ENCODE measurements around the gene KCNQ1.

KCNQ1 gene

DNA sequence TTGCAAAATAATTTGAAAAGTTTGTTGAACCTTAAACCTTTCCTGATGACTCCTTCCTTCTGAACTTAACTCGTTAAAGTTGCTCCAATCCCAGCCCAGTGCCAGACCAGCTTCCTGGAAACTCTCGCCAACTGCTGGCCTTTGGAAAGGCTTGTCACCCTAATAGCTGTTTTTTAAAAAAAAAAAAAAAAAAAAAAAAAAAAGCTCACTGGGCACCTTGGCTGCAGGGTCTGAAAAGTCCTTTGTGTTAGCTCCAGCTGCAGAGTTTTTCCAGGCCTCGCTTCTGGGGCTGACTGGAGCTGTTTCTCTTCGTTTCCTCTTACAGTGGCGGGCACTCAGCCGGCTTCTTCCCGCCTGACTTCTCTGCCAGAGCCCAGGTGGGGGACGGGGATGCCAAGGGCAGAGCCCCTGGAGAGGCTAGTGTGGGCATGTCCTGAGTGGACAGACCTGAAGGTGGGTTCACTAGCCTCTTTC is 229.9 kb downstream of the KCNQ1 start:
- DNase-seq (no peak), ATAC-seq (ENCODE audit: insufficient read depth, low read depth) (no peak)
- no peaks in the 10 kb centered on the region for H3K36me3 ChIP-seq (ENCODE audit: insufficient read depth, low read length)
- no peaks in the 10 kb centered on the region for H3K79me2 ChIP-seq (ENCODE audit: insufficient read depth, low read length)
- H3K4me2 ChIP-seq (ENCODE audit: insufficient read depth, low read length) = no peak overlapping the region
- no peak overlapping the region for H3K9ac ChIP-seq (ENCODE audit: low read depth, low read length)
- TF ChIP-seq, protein P1, sequence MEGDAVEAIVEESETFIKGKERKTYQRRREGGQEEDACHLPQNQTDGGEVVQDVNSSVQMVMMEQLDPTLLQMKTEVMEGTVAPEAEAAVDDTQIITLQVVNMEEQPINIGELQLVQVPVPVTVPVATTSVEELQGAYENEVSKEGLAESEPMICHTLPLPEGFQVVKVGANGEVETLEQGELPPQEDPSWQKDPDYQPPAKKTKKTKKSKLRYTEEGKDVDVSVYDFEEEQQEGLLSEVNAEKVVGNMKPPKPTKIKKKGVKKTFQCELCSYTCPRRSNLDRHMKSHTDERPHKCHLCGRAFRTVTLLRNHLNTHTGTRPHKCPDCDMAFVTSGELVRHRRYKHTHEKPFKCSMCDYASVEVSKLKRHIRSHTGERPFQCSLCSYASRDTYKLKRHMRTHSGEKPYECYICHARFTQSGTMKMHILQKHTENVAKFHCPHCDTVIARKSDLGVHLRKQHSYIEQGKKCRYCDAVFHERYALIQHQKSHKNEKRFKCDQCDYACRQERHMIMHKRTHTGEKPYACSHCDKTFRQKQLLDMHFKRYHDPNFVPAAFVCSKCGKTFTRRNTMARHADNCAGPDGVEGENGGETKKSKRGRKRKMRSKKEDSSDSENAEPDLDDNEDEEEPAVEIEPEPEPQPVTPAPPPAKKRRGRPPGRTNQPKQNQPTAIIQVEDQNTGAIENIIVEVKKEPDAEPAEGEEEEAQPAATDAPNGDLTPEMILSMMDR (IDR thresholded peaks at IDR 0.05; ENCODE audit: borderline replicate concordance, extremely low read depth, low read length, poor library complexity, severe bottlenecking) = no peak
- no peak for TF ChIP-seq EZH2 (IDR thresholded peaks at IDR 0.05; ENCODE audit: borderline replicate concordance, low read depth, low read length, severe bottlenecking)
- H4K20me1 ChIP-seq (ENCODE audit: insufficient read depth, low read length) = peaks cover 3% of the 10 kb centered on the region; the same call in 1 of the 2 replicates
- no peak overlapping the region for H3K27ac ChIP-seq (ENCODE audit: low read length)
- no peaks in the 10 kb centered on the region for H3K27me3 ChIP-seq (ENCODE audit: insufficient read depth, low read length, poor library complexity)
- no peaks in the 10 kb centered on the region for H3K9me3 ChIP-seq (ENCODE audit: insufficient read depth, low read length, severe bottlenecking)
- H3K4me3 ChIP-seq (ENCODE audit: low read depth in 1 of 2, low read length in 2 of 2) = no peak overlapping the region
- H3K4me1 ChIP-seq (ENCODE audit: insufficient read depth, low read length) = no peaks in the 10 kb centered on the region
- no peak overlapping the region for H2AFZ ChIP-seq (ENCODE audit: low read depth, low read length)

- H3K4me3 ChIP-seq (ENCODE audit: low read depth in 1 of 2, low read length in 2 of 2) = no peak overlapping the region
- no peak overlapping the region for H2AFZ ChIP-seq (ENCODE audit: low read depth, low read length)
- H3K9me3 ChIP-seq (ENCODE audit: insufficient read depth, low read length, severe bottlenecking) = no peaks in the 10 kb centered on the region
- H3K79me2 ChIP-seq (ENCODE audit: insufficient read depth, low read length) = no peaks in the 10 kb centered on the region
- no peak overlapping the region for H3K27ac ChIP-seq (ENCODE audit: low read length)
- DNase-seq (no peak), ATAC-seq (ENCODE audit: insufficient read depth, low read depth) (no peak)
- no peaks in the 10 kb centered on the region for H3K36me3 ChIP-seq (ENCODE audit: insufficient read depth, low read length)
- H3K4me2 ChIP-seq (ENCODE audit: insufficient read depth, low read length) = no peak overlapping the region
- H4K20me1 ChIP-seq (ENCODE audit: insufficient read depth, low read length) = peaks cover 3% of the 10 kb centered on the region; the same call in 1 of the 2 replicates
- H3K4me1 ChIP-seq (ENCODE audit: insufficient read depth, low read length) = no peaks in the 10 kb centered on the region
- no peak overlapping the region for H3K9ac ChIP-seq (ENCODE audit: low read depth, low read length)
- TF ChIP-seq, protein P1 (IDR thresholded peaks at IDR 0.05; ENCODE audit: borderline replicate concordance, extremely low read depth, low read length, poor library complexity, severe bottlenecking) = no peak
- no peak for TF ChIP-seq EZH2 (IDR thresholded peaks at IDR 0.05; ENCODE audit: borderline replicate concordance, low read depth, low read length, severe bottlenecking)
- no peaks in the 10 kb centered on the region for H3K27me3 ChIP-seq (ENCODE audit: insufficient read depth, low read length, poor library complexity)
These were observed 230.7 kb downstream of the KCNQ1 start for GRCh38 chr11:2675540-2675939.

GRCh38 chr11:2677127-2677526 is 232.3 kb downstream of the KCNQ1 start:
- Histone ChIP-seq H3K27ac (ENCODE audit: low read length) (no peak overlapping the region), H3K4me2 (ENCODE audit: insufficient read depth, low read length) (no peak overlapping the region), H4K20me1 (ENCODE audit: insufficient read depth, low read length) (peaks cover 3% of the 10 kb centered on the region; the same call in 1 of the 2 replicates), H3K4me1 (ENCODE audit: insufficient read depth, low read length) (no peaks in the 10 kb centered on the region), H3K4me3 (ENCODE audit: low read depth in 1 of 2, low read length in 2 of 2) (no peak overlapping the region), H3K27me3 (ENCODE audit: insufficient read depth, low read length, poor library complexity) (no peaks in the 10 kb centered on the region), H3K9me3 (ENCODE audit: insufficient read depth, low read length, severe bottlenecking) (no peaks in the 10 kb centered on the region), H3K79me2 (ENCODE audit: insufficient read depth, low read length) (no peaks in the 10 kb centered on the region), H2AFZ (ENCODE audit: low read depth, low read length) (no peak overlapping the region), H3K9ac (ENCODE audit: low read depth, low read length) (no peak overlapping the region), H3K36me3 (ENCODE audit: insufficient read depth, low read length) (no peaks in the 10 kb centered on the region)
- DNase-seq (no peak), ATAC-seq (ENCODE audit: insufficient read depth, low read depth) (no peak)
- no peak for TF ChIP-seq EZH2 (IDR thresholded peaks at IDR 0.05; ENCODE audit: borderline replicate concordance, low read depth, low read length, severe bottlenecking)
- TF ChIP-seq, protein P1 (IDR thresholded peaks at IDR 0.05; ENCODE audit: borderline replicate concordance, extremely low read depth, low read length, poor library complexity, severe bottlenecking) = no peak

- TF ChIP-seq, protein P1 (IDR thresholded peaks at IDR 0.05; ENCODE audit: borderline replicate concordance, extremely low read depth, low read length, poor library complexity, severe bottlenecking) = no peak
- no peak for TF ChIP-seq EZH2 (IDR thresholded peaks at IDR 0.05; ENCODE audit: borderline replicate concordance, low read depth, low read length, severe bottlenecking)
- DNase-seq = no peak
- no peaks in the 10 kb centered on the region for H3K79me2 ChIP-seq (ENCODE audit: insufficient read depth, low read length)
These were observed 233.6 kb downstream of the KCNQ1 start for GRCh38 chr11:2678396-2678795.

More at GRCh38 chr11:2678396-2678795, 233.6 kb downstream of the KCNQ1 start:
- Histone ChIP-seq H3K9me3 (ENCODE audit: insufficient read depth, low read length, severe bottlenecking) (no peaks in the 10 kb centered on the region), H3K27me3 (ENCODE audit: insufficient read depth, low read length, poor library complexity) (no peaks in the 10 kb centered on the region), H3K36me3 (ENCODE audit: insufficient read depth, low read length) (no peaks in the 10 kb centered on the region), H2AFZ (ENCODE audit: low read depth, low read length) (no peak overlapping the region), H3K9ac (ENCODE audit: low read depth, low read length) (no peak overlapping the region), H3K4me2 (ENCODE audit: insufficient read depth, low read length) (no peak overlapping the region), H4K20me1 (ENCODE audit: insufficient read depth, low read length) (no peaks in the 10 kb centered on the region), H3K4me1 (ENCODE audit: insufficient read depth, low read length) (no peaks in the 10 kb centered on the region), H3K4me3 (ENCODE audit: low read depth in 1 of 2, low read length in 2 of 2) (no peak overlapping the region), H3K27ac (ENCODE audit: low read length) (no peak overlapping the region)
- no peak for ATAC-seq (ENCODE audit: insufficient read depth, low read depth)
